GM18520 (cell line): ENCODE data around the gene AHSP.
A peak's percentile ranks its signal among the peaks of the same experiment; 100 is the strongest.
"Not testable (repeated sequence)": the region's sequence is repeated elsewhere in the genome, so short reads cannot be mapped to it uniquely, and the experiment has no call there.

ENCODE experiments used
- ATAC-seq: cut with Tn5 transposase; IDR thresholded peaks from one replicate; pipeline ENCODE4 v1.9.1; 2021; ENCODE audit not compliant: unreplicated experiment

Gene AHSP

GRCh38 chr16:31527734-31528274 is at the start of gene AHSP:
Gene AHSP, plus strand, starts transcription at chr16:31527900. Its CDS starts 240 bp downstream, at chr16:31528140.
- ATAC-seq = no peak

- no peak for ATAC-seq
These were observed 48.7 kb upstream of the AHSP start for GRCh38 chr16:31478956-31479355.

GRCh38 chr16:31479751-31480150 is 47.9 kb upstream of the AHSP start:
- ATAC-seq = no peak

- no peak for ATAC-seq
These were observed 46.7 kb upstream of the AHSP start for GRCh38 chr16:31480851-31481536.

GRCh38 chr16:31483081-31483480 is 44.6 kb upstream of the AHSP start, which contains the start of gene SLC5A2:
Gene SLC5A2, plus strand, starts transcription at chr16:31483123. Its CDS starts 14 bp downstream, at chr16:31483137.
- ATAC-seq = no peak

GRCh38 chr16:31484048-31484447 is 43.7 kb upstream of the AHSP start:
- not testable (repeated sequence) for ATAC-seq

GRCh38 chr16:31484491-31485171 is 43.1 kb upstream of the AHSP start:
- ATAC-seq = no peak

GRCh38 chr16:31485571-31485970 is 42.1 kb upstream of the AHSP start:
- ATAC-seq = no peak

- ATAC-seq = no peak
These were observed 41.7 kb upstream of the AHSP start for GRCh38 chr16:31486045-31486444.

- no peak for ATAC-seq
These were observed 40.5 kb upstream of the AHSP start for GRCh38 chr16:31487071-31487719.

GRCh38 chr16:31487720-31488467 is 39.8 kb upstream of the AHSP start:
- peak; percentile 57 for ATAC-seq

GRCh38 chr16:31488468-31489297 is 39.0 kb upstream of the AHSP start:
- no peak for ATAC-seq

GRCh38 chr16:31489298-31489564 is 38.5 kb upstream of the AHSP start:
- no peak for ATAC-seq

- no peak for ATAC-seq
These were observed 37.8 kb upstream of the AHSP start for GRCh38 chr16:31489616-31490584.

GRCh38 chr16:31491778-31492418 is 35.8 kb upstream of the AHSP start:
- no peak for ATAC-seq

GRCh38 chr16:31493506-31494125 is 34.1 kb upstream of the AHSP start:
- no peak for ATAC-seq

GRCh38 chr16:31496670-31497069 is 31.0 kb upstream of the AHSP start:
- no peak for ATAC-seq

- no peak for ATAC-seq
These were observed 29.2 kb upstream of the AHSP start for GRCh38 chr16:31498493-31498892.
